HEK293 (cell line): ENCODE measurements around the gene AURKAIP1.

ENCODE experiments used
- CTCF ChIA-PET: fragments of 350-600 bp; formaldehyde crosslinking; extraction: SDS; loops from one replicate; lab custom pipeline; 2021; ENCODE audit warnings: antibody characterized with exemption; lab: Yijun Ruan, JAX
- POLR2A ChIA-PET: fragments of 300-600 bp; formaldehyde crosslinking; extraction: SDS; loops from one replicate; lab custom pipeline; 2020; ENCODE audit warnings: antibody characterized with exemption, inconsistent platforms; lab: Yijun Ruan, JAX
- H3K27ac ChIP-seq: fragments of 200-500 bp; sonication (Bioruptor generic); 2 replicates; pipeline ENCODE4 v1.5.1; 2014; ENCODE audit warnings: low read depth, low read length, control low read depth, inconsistent platforms; ENCODE audit errors: extremely low read depth
- H3K36me3 ChIP-seq, 2 experiments: fragments of 200-500 bp in 1 of 2; sonication (Bioruptor generic) in 1 of 2; 1 replicate in 1 of 2; 2 replicates in 1 of 2; pipeline ENCODE4 v1.5.1; 2014 to 2017; ENCODE audit warnings: inconsistent platforms in 2 of 2, low read length in 2 of 2; ENCODE audit not compliant: control insufficient read depth in 2 of 2, insufficient read depth in 1 of 2
- H3K4me1 ChIP-seq: fragments of 200-500 bp; sonication (Bioruptor generic); 2 replicates; pipeline ENCODE4 v1.5.1; 2014; ENCODE audit warnings: mild to moderate bottlenecking, low read length, inconsistent platforms; ENCODE audit not compliant: control insufficient read depth, insufficient read depth
- H3K4me3 ChIP-seq: 2 replicates; pipeline ENCODE4 v1.5.1; 2011; ENCODE audit warnings: low read depth, mild to moderate bottlenecking, control low read depth, low read length, moderate library complexity
- H3K9me3 ChIP-seq: fragments of 200-500 bp; sonication (Bioruptor generic); 2 replicates; pipeline ENCODE4 v1.5.1; 2014; ENCODE audit warnings: low read depth, low read length, inconsistent platforms; ENCODE audit not compliant: control insufficient read depth, insufficient read depth
- IKZF3 ChIP-seq: fragments of 450-650 bp; IDR thresholded peaks from 2 replicates; pipeline ENCODE4 v1.5.0; 2018; ENCODE audit warnings: missing biosample characterization, mild to moderate bottlenecking, missing genetic modification characterization, moderate library complexity
- MEIS1 ChIP-seq: sonication (generic); formaldehyde crosslinking; IDR thresholded peaks from 2 replicates; pipeline ENCODE4 v1.8.1; 2022; ENCODE audit warnings: missing genetic modification reagents, mild to moderate bottlenecking, borderline replicate concordance
- OVOL3 ChIP-seq: fragments of 450-650 bp; formaldehyde crosslinking; IDR thresholded peaks from 2 replicates; pipeline ENCODE4 v1.5.1; 2016; ENCODE audit warnings: missing biosample characterization, missing genetic modification characterization
- SP7 ChIP-seq: fragments of 450-650 bp; formaldehyde crosslinking; IDR thresholded peaks from 2 replicates; pipeline ENCODE4 v1.5.1; 2016; ENCODE audit warnings: missing biosample characterization, missing genetic modification characterization
- ZBTB20 ChIP-seq: fragments of 450-650 bp; formaldehyde crosslinking; IDR thresholded peaks from 2 replicates; pipeline ENCODE4 v1.5.1; 2016; ENCODE audit warnings: missing biosample characterization, missing genetic modification characterization
- ZIC2 ChIP-seq: fragments of 450-650 bp; formaldehyde crosslinking; IDR thresholded peaks from 2 replicates; pipeline ENCODE4 v1.5.1; 2016; ENCODE audit warnings: missing biosample characterization, missing genetic modification characterization
- ZNF112 ChIP-seq: fragments of 450-650 bp; formaldehyde crosslinking; IDR thresholded peaks from 2 replicates; pipeline ENCODE4 v1.5.0; 2017; ENCODE audit warnings: missing biosample characterization, missing genetic modification characterization
- ZNF157 ChIP-seq: fragments of 450-650 bp; formaldehyde crosslinking; IDR thresholded peaks from 2 replicates; pipeline ENCODE4 v1.5.1; 2016; ENCODE audit warnings: missing biosample characterization, missing genetic modification characterization
- ZNF24 ChIP-seq: fragments of 450-650 bp; formaldehyde crosslinking; IDR thresholded peaks from 2 replicates; pipeline ENCODE4 v1.5.1; 2016; ENCODE audit warnings: missing biosample characterization, missing genetic modification characterization
- ZNF335 ChIP-seq: fragments of 450-650 bp; formaldehyde crosslinking; conservative IDR thresholded peaks from 2 replicates; pipeline ENCODE4 v1.5.1; 2016; ENCODE audit warnings: missing biosample characterization, missing genetic modification characterization
- ZNF560 ChIP-seq: fragments of 450-650 bp; formaldehyde crosslinking; IDR thresholded peaks from 2 replicates; pipeline ENCODE4 v1.5.1; 2017; ENCODE audit warnings: missing biosample characterization, missing genetic modification characterization, borderline replicate concordance
- ZNF571 ChIP-seq: fragments of 450-650 bp; formaldehyde crosslinking; IDR thresholded peaks from 2 replicates; pipeline ENCODE4 v1.5.0; 2017; ENCODE audit warnings: missing biosample characterization, missing genetic modification characterization
- ZNF600 ChIP-seq: fragments of 450-650 bp; formaldehyde crosslinking; IDR thresholded peaks from 2 replicates; pipeline ENCODE4 v1.5.1; 2016; ENCODE audit warnings: missing biosample characterization, missing genetic modification characterization
- ZNF701 ChIP-seq: fragments of 450-650 bp; formaldehyde crosslinking; IDR thresholded peaks from 2 replicates; pipeline ENCODE4 v1.5.1; 2016; ENCODE audit warnings: missing biosample characterization, missing genetic modification characterization
- TF ChIP-seq, protein P1 (sequence below): fragments of 450-650 bp; formaldehyde crosslinking; IDR thresholded peaks from 2 replicates; pipeline ENCODE4 v1.5.1; 2016; ENCODE audit warnings: missing biosample characterization, missing genetic modification characterization
- TF ChIP-seq, protein P2 (sequence below): fragments of 450-650 bp; formaldehyde crosslinking; IDR thresholded peaks from 2 replicates; pipeline ENCODE4 v1.5.1; 2016; ENCODE audit warnings: missing biosample characterization, missing genetic modification characterization
- TF ChIP-seq, protein P3 (sequence below): fragments of 450-650 bp; formaldehyde crosslinking; IDR thresholded peaks from 2 replicates; pipeline ENCODE4 v1.5.1; 2017; ENCODE audit warnings: missing biosample characterization, missing genetic modification characterization

Gene AURKAIP1

DNA sequence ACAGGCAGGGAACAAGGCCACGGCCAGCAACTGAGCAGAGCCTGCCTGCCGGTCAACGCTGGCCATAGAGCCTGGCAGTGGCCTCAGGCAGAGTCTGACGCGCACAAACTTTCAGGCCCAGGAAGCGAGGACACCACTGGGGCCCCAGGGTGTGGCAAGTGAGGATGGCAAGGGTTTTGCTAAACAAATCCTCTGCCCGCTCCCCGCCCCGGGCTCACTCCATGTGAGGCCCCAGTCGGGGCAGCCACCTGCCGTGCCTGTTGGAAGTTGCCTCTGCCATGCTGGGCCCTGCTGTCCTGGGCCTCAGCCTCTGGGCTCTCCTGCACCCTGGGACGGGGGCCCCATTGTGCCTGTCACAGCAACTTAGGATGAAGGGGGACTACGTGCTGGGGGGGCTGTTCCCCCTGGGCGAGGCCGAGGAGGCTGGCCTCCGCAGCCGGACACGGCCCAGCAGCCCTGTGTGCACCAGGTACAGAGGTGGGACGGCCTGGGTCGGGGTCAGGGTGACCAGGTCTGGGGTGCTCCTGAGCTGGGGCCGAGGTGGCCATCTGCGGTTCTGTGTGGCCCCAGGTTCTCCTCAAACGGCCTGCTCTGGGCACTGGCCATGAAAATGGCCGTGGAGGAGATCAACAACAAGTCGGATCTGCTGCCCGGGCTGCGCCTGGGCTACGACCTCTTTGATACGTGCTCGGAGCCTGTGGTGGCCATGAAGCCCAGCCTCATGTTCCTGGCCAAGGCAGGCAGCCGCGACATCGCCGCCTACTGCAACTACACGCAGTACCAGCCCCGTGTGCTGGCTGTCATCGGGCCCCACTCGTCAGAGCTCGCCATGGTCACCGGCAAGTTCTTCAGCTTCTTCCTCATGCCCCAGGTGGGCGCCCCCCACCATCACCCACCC, 43.7 kb downstream of the AURKAIP1 start, which contains the start of gene TAS1R3:
Gene TAS1R3, plus strand, starts transcription at position 213 of the 898 bp plus-strand sequence. Its CDS starts 66 bp downstream, at position 279.
- ChIA-PET POLR2A (interaction anchor here (1.3 kb wide), 1 partner anchor 22 kb away, joined by 3 read pairs; no protein-coding TSS in a partner anchor), CTCF (no interaction called here)
- H3K27ac ChIP-seq: no peak within 1 kb of the TSS
- peaks cover 0 to 46% of the 10 kb centered on the region in 2 experiments; a peak in 1 of 3 replicates for H3K36me3 ChIP-seq
- TF ChIP-seq ZNF112 (tag by site-specific recombination) (no peak), ZNF571 (no peak), SP7 (tag by site-specific recombination) (no peak), ZNF560 (no peak), ZIC2 (tag by site-specific recombination) (peak; percentile 93), ZNF24 (tag by site-specific recombination) (no peak), ZNF157 (tag by site-specific recombination) (no peak), ZNF701 (tag by site-specific recombination) (no peak), OVOL3 (no peak), ZNF600 (tag by site-specific recombination) (no peak), ZNF335 (tag by site-specific recombination) (peak; percentile 67), ZBTB20 (tag by site-specific recombination) (peak; percentile 54), IKZF3 (tag by site-specific recombination) (no peak), MEIS1 (CRISPR knock-in tag) (no peak)
- TF ChIP-seq, protein P1, sequence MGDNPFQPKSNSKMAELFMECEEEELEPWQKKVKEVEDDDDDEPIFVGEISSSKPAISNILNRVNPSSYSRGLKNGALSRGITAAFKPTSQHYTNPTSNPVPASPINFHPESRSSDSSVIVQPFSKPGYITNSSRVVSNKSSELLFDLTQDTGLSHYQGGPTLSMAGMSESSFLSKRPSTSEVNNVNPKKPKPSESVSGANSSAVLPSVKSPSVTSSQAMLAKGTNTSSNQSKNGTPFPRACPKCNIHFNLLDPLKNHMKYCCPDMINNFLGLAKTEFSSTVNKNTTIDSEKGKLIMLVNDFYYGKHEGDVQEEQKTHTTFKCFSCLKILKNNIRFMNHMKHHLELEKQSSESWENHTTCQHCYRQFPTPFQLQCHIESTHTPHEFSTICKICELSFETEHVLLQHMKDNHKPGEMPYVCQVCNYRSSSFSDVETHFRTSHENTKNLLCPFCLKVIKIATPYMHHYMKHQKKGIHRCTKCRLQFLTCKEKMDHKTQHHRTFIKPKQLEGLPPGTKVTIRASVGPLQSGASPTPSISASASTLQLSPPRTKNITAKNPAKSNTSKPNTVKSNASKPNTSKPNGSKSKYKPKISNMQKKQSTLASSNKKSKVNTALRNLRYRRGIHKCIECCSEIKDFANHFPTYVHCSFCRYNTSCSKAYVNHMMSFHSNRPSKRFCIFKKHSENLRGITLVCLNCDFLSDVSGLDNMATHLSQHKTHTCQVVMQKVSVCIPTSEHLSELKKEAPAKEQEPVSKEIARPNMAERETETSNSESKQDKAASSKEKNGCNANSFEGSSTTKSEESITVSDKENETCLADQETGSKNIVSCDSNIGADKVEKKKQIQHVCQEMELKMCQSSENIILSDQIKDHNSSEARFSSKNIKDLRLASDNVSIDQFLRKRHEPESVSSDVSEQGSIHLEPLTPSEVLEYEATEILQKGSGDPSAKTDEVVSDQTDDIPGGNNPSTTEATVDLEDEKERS (tag by site-specific recombination): no peak
- TF ChIP-seq, protein P2, sequence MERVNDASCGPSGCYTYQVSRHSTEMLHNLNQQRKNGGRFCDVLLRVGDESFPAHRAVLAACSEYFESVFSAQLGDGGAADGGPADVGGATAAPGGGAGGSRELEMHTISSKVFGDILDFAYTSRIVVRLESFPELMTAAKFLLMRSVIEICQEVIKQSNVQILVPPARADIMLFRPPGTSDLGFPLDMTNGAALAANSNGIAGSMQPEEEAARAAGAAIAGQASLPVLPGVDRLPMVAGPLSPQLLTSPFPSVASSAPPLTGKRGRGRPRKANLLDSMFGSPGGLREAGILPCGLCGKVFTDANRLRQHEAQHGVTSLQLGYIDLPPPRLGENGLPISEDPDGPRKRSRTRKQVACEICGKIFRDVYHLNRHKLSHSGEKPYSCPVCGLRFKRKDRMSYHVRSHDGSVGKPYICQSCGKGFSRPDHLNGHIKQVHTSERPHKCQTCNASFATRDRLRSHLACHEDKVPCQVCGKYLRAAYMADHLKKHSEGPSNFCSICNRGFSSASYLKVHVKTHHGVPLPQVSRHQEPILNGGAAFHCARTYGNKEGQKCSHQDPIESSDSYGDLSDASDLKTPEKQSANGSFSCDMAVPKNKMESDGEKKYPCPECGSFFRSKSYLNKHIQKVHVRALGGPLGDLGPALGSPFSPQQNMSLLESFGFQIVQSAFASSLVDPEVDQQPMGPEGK (tag by site-specific recombination): 0 out of 2 replicates have a peak, but pooled peaks have one; percentile 15
- TF ChIP-seq, protein P3, sequence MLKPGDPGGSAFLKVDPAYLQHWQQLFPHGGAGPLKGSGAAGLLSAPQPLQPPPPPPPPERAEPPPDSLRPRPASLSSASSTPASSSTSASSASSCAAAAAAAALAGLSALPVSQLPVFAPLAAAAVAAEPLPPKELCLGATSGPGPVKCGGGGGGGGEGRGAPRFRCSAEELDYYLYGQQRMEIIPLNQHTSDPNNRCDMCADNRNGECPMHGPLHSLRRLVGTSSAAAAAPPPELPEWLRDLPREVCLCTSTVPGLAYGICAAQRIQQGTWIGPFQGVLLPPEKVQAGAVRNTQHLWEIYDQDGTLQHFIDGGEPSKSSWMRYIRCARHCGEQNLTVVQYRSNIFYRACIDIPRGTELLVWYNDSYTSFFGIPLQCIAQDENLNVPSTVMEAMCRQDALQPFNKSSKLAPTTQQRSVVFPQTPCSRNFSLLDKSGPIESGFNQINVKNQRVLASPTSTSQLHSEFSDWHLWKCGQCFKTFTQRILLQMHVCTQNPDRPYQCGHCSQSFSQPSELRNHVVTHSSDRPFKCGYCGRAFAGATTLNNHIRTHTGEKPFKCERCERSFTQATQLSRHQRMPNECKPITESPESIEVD (tag by site-specific recombination): no peak
- H3K4me1 ChIP-seq: no peaks in the 10 kb centered on the region
- no peak within 1 kb of the TSS for H3K4me3 ChIP-seq
- H3K9me3 ChIP-seq: no peaks in the 10 kb centered on the region
